ENCODE measurements around the gene SLC7A10.

- TF ChIP-seq, protein P1, sequence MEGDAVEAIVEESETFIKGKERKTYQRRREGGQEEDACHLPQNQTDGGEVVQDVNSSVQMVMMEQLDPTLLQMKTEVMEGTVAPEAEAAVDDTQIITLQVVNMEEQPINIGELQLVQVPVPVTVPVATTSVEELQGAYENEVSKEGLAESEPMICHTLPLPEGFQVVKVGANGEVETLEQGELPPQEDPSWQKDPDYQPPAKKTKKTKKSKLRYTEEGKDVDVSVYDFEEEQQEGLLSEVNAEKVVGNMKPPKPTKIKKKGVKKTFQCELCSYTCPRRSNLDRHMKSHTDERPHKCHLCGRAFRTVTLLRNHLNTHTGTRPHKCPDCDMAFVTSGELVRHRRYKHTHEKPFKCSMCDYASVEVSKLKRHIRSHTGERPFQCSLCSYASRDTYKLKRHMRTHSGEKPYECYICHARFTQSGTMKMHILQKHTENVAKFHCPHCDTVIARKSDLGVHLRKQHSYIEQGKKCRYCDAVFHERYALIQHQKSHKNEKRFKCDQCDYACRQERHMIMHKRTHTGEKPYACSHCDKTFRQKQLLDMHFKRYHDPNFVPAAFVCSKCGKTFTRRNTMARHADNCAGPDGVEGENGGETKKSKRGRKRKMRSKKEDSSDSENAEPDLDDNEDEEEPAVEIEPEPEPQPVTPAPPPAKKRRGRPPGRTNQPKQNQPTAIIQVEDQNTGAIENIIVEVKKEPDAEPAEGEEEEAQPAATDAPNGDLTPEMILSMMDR (conservative IDR thresholded peaks at IDR 0.05; ENCODE audit: low read length): no peak
- no peak for TF ChIP-seq EZH2phosphoT487 (IDR thresholded peaks at IDR 0.05; ENCODE audit: borderline replicate concordance, low read depth, low read length)
Measured at GRCh38 chr19:33202546-33203507, 22.8 kb downstream of the SLC7A10 start.
